AG08396 (cell line): Measurements from ENCODE around the gene GET4.
A peak's percentile ranks its signal among the peaks of the same experiment; 100 is the strongest.

ENCODE experiments used
- DNase-seq: peaks from one replicate; pipeline ENCODE4 v3.0.0; 2012; ENCODE audit warnings: low spot score, mixed read lengths

GET4 gene, protein sequence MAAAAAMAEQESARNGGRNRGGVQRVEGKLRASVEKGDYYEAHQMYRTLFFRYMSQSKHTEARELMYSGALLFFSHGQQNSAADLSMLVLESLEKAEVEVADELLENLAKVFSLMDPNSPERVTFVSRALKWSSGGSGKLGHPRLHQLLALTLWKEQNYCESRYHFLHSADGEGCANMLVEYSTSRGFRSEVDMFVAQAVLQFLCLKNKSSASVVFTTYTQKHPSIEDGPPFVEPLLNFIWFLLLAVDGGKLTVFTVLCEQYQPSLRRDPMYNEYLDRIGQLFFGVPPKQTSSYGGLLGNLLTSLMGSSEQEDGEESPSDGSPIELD

DNA sequence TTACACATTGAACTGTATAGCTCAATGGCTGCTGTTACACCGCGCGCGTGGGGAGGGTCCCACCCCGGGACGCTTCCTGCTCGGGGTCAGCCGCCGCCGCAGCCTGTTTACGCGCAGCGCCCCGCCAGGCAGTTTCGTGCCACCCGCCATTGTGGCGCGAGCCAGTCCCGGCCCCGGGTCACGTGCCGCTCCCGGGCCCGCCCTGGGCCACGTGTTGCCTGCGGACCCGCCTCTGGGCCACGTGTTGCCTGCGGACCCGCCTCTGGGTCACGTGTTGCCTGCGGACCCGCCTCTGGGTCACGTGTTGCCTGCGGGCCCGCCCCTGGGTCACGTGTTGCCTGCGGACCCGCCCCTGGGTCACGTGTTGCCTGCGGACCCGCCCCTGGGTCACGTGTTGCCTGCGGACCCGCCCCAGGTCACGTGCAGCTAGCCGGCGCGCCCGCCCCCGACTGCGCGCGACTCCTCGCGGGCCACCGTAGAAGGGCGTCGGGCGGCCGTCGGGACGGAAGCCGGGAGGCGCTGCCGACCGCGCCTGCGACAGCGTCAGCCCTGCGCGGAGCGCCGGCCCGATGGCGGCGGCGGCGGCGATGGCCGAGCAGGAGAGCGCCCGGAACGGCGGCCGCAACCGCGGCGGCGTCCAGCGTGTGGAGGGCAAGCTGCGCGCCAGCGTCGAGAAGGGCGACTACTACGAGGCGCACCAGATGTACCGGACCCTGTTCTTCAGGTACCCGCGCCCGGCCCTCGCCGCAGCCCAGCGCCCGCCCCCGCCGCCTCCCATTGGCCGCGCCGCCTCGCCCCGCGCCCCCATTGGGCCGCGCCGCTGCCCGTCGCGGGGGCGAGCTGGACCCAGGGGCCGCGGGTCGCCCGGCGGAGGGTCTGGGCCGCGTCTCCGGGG is at the start of gene GET4:
TSS of gene GET4 (plus strand) at position 478 of the 895 bp plus-strand sequence. CDS start at position 570, 92 bp downstream.
- DNase-seq: peak; percentile 97

GRCh38 chr7:828793-829561 is 47.4 kb upstream of the GET4 start:
- no peak for DNase-seq

DNA sequence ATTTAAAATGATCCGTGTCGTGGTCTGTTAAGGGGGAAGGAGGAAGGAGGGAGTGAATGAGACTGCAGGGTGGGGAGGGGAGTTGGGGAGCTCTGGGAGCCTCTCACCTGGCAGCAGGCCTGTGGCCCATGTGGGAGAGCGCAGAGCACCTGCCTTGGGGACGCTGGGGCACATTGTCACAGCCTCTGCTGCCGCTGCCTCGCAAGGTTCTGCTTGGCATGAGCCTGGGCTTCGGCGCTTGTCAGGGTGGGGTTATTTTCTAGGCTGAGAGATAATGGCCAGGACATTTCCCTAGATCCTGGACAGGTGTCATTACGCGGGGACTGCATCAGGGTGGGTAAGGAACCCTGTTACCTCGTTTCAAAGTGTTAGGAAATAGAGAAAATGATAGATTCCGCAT is 46.3 kb upstream of the GET4 start:
- no peak for DNase-seq

GRCh38 chr7:831596-832166 is 44.7 kb upstream of the GET4 start:
- peak; percentile 84 for DNase-seq

DNA sequence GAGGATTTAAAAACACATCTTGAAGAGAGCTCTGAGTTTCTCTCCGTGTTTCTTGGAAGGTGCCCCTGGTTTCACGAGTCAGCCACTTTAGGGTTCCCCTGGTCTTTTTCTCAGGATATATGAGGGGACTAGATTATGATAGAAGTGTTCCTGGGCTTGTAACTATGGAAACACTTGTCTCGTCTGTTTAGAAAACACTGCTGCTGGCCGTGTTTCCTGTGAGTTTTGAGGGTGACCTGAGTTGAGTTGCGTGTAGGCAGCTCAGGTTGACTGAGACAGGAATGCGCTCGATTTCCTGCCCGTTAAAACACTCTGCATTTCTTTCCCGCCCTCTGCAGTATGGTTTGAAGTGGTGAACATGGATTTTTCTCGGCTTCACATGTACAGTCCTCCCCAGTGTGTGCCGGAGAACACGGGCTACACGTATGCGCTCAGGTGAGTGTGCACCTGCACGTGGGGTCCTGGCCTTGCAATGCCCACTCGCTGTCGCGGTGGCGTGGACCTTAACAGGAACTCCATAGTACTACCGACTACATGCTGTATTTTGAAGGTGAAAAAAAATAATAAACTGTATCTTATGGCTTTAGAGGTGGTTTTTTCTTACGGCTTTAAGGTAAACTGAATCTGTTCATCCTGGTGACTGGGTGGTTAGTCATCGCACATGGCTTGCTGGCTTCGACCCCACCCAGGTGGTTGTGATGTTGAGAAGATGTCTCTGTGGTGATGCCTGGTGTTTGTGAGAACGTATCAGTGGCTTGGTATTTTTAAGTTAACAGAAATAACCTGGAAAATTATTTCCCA is 44.0 kb upstream of the GET4 start, which contains the start of gene SUN1:
TSS of gene SUN1 (plus strand) at position 310 of the 801 bp plus-strand sequence. CDS start at position 359, 49 bp downstream.
- DNase-seq: peak; percentile 65

GRCh38 chr7:832968-833424 is 43.4 kb upstream of the GET4 start:
- DNase-seq: no peak

- DNase-seq: no peak
Measured at GRCh38 chr7:833601-834258, 42.6 kb upstream of the GET4 start.

DNA sequence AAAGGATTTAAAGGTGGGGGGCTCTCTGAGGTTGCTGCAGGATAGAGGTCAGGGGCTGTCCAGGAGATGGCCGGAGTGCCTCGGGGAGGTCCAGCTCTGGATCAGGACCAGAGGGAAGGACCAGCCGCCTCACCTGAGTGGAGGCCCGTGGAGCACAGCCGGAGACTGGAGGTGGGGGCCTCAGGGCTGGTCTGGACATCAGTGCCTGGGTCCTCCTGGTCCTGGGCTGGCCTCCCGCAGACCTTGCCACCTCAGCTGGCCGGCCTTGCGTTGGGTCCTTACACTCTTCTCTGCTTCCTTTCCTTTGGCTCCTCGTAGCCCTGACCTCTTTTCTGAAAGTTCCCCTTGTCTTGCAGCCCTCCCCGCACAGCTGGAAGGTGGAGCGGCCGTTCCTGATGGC is 42.1 kb upstream of the GET4 start:
- DNase-seq: no peak

- DNase-seq: no peak
Measured at GRCh38 chr7:835021-835420, 41.3 kb upstream of the GET4 start.

GRCh38 chr7:835485-836401 is 40.6 kb upstream of the GET4 start:
- DNase-seq: no peak

DNA sequence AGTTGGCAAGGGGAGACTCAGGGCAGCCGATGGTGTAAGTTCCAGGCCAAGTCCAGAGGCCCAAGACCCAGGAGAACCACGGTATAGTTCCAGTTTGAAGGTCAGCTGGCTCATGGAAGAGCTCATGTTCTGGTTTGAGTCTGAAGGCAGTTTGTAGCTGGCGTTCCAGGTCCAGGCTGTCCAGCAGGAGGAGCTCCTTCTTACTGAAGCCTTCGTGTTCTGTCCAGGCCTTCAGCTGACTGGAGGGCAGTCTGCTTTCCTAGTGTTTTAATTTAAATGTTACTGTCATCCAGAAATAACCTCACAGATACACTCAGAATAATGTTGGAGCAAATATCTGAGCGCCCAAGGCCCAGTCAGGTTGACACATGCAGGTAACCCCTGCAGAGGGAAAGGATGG is 39.9 kb upstream of the GET4 start:
- peak; percentile 70 for DNase-seq

DNA sequence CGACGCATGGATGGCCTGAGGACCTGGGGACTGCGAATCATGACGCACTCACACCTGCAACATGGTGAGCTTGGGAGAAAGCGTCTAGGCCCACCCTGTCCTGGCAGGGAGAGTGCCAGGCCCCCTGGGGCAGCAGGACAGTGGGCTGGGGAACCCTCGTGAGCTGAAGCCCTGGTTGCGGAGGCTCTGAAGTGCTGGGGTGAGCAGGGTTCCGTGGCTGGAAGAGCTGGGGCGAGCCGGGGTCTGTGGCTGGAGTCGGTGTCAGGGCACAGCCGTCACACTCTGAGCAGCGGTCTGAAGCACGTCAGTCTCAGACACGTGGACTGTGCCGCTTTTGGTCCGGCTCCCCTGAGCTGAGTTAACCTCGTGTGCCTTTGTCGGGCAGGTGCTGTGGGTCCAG is 39.4 kb upstream of the GET4 start:
- no peak for DNase-seq

DNA sequence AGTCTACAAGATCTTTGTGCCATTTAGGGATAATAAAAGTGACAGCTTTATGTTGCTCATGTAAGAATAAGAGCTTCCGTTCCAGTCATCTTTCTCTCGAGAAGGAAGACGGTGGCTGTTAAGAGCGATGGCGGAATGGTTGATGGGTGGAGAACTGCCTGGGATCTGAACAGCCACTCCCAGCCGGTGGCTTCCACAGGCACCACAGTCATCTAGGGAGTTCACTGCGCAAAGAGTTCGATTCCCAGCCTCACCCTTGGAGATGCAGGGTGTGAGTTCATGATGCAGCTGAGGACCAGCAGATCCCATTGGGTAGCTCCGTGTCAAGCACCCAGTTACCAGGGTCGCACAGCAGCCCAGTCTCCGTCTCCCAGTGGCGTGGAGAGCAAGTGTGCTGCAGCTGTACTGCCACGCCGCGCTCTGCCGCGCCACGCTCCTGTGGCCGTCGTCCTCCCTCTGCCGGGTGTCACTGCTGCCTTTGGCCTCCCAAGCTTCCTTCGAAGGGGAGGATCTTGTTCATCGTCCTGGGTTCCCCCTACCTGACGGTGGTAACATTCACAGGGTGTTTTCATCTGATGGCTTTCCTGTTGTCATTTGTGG is 36.3 kb upstream of the GET4 start:
- DNase-seq: no peak

- peak; percentile 44 for DNase-seq
Measured at GRCh38 chr7:841943-842342, 34.4 kb upstream of the GET4 start.

GRCh38 chr7:842431-843031 is 33.8 kb upstream of the GET4 start:
- peak; percentile 49 for DNase-seq

GRCh38 chr7:843230-843629 is 33.1 kb upstream of the GET4 start:
- DNase-seq: no peak

DNA sequence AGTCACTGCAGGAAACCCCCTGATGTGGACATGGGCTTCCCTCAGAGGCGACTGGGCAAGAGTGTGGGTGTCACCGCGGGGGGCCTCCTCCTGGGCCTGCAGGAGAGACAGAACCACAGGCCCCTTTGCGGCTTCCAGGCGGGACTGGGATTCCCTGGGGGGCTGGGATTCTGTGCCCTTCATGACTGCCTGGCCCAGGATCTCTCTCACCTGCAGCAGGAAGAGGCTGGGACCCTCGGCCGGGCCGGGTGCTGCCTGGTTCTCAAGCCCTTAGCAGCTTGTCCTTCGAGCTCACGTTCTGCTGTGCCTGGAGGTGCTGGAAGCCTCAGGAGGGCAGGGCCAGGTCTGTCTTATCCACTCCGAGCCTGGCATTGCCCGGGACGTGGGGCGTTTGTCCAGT is 32.3 kb upstream of the GET4 start:
- no peak for DNase-seq

- no peak for DNase-seq
Measured at GRCh38 chr7:844514-844913, 31.8 kb upstream of the GET4 start.

DNA sequence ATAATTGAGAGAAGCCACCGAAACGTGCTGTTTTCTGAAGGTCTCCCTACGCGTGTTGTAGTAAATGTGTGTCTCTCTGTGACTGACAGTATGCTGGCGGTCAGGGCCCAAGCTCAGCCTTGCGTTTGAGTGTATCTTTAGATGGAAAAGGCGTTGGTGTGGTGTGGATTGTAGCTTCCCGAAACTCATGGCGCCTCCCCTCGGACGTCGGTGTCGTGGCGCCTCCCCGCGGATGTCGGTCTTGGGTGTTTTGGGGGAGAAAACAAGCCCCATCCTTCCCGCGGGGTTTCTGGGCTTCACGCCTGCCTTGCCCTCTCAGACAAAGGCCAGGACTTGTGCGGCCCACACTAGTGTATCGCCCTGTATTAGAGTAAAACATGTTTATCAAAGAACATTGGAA is 31.3 kb upstream of the GET4 start:
- no peak for DNase-seq
